ENCODE results near the gene B4GALNT3. TPM values are rescaled to one million over a fixed set of nuclear protein-coding genes. Genes with fewer than 3 reads are reported as not detected.

The B4GALNT3 gene
- total and polyA plus RNA-seq, 10 of the 15 experiments (the other 5 are each of a cell fraction or from before 2014, with no cell fraction given) = 0.05 to 4.2 (median 2.7) TPM; not detected in 1

GRCh38 chr12:507391-507796 is 47.7 kb downstream of the B4GALNT3 start (continued):
- no peak for TF ChIP-seq ZBTB33 (IDR thresholded peaks at IDR 0.05)
- TF ChIP-seq SUPT20H (IDR thresholded peaks at IDR 0.05; ENCODE audit: borderline replicate concordance, control insufficient read depth, low read depth, low read length) = no peak

- no TSS peak for BruUV-seq (replicated peaks)
- RAD21 ChIA-PET (ENCODE audit: unreplicated experiment) = no interaction called here
Measured at GRCh38 chr12:508145-508544, 48.4 kb downstream of the B4GALNT3 start.

More at GRCh38 chr12:508145-508544, 48.4 kb downstream of the B4GALNT3 start:
- H3K36me3 ChIP-seq (ENCODE audit: control insufficient read depth in 2 of 2, insufficient read depth in 2 of 2, low read length in 1 of 2) = no peaks in the 10 kb centered on the region
- intact Hi-C loops (cut with micrococcal nuclease; ENCODE audit: unreplicated experiment) = no loop called here
- no peaks in the 10 kb centered on the region for H3K4me1 ChIP-seq (ENCODE audit: control insufficient read depth, insufficient read depth, low read length)
- ChIA-PET CTCF (no interaction called here), SMC1A (ENCODE audit: uncharacterized antibody, unreplicated experiment) (interaction anchor here (1.3 kb wide), 1 partner anchor 10 kb away, joined by 3 read pairs; no protein-coding TSS in a partner anchor), POLR2A (no interaction called here)
- H2AFZ ChIP-seq (ENCODE audit: control insufficient read depth, low read depth, low read length) = no peak overlapping the region
- no peak overlapping the region for H3K9ac ChIP-seq (ENCODE audit: control insufficient read depth, insufficient read depth, low read length)
- H3K27me3 ChIP-seq (replicated peaks in 1 of 2; ENCODE audit: control insufficient read depth in 2 of 2, insufficient read depth in 2 of 2, low read length in 1 of 2) = peaks cover 0 to 7% of the 10 kb centered on the region in 2 experiments; a peak in 2 of 4 replicates
- H3K9me3 ChIP-seq (replicated peaks; ENCODE audit: control insufficient read depth, insufficient read depth, low read length) = no peaks in the 10 kb centered on the region
- no peak for TF ChIP-seq ASH2L (IDR thresholded peaks at IDR 0.05; ENCODE audit: borderline replicate concordance, low read depth)
- TF ChIP-seq SPI1 (IDR thresholded peaks at IDR 0.05; ENCODE audit: borderline replicate concordance, insufficient read depth, low read depth, low read length) = no peak
- no peak for TF ChIP-seq REST (IDR thresholded peaks at IDR 0.05; ENCODE audit: low read depth, low read length)
- no peak for TF ChIP-seq SMAD5 (IDR thresholded peaks at IDR 0.05; ENCODE audit: low read depth)
- DNase-seq (ENCODE audit: low read depth, low spot score) (no peak), ATAC-seq (no peak), FAIRE-seq (no peak)
- no peak overlapping the region for H3K4me3 ChIP-seq
- H3K27ac ChIP-seq (ENCODE audit: control insufficient read depth, insufficient read depth) = no peak overlapping the region
- 29% methylated on average over 2 of the region's 2 CpGs for WGBS (ENCODE audit: insufficient coverage, insufficient replicate concordance, low lambda C conversion rate, missing lambda C conversion rate)
- no peak overlapping the region for H3K4me2 ChIP-seq (ENCODE audit: control insufficient read depth, insufficient read depth)
- H3K79me2 ChIP-seq (ENCODE audit: control insufficient read depth, insufficient read depth, low read length) = no peaks in the 10 kb centered on the region
- no peaks in the 10 kb centered on the region for H4K20me1 ChIP-seq (ENCODE audit: control insufficient read depth, insufficient read depth)
- in situ Hi-C loops (cut with MboI) = no loop called here

Measured in GM12878 (cell line).